GM10266 (cell line): Measurements from ENCODE around the gene COL4A1.

Source experiments
- DNase-seq: peaks from one replicate; pipeline ENCODE4 v3.0.0; 2012; ENCODE audit errors: extremely low spot score
- TF ChIP-seq, protein P1 (sequence below): IDR thresholded peaks from 2 replicates; pipeline ENCODE4 v1.5.1; 2012; ENCODE audit warnings: mild to moderate bottlenecking, low read depth; ENCODE audit not compliant: control insufficient read depth, insufficient read depth; ENCODE audit errors: missing control alignments

The COL4A1 gene

DNA sequence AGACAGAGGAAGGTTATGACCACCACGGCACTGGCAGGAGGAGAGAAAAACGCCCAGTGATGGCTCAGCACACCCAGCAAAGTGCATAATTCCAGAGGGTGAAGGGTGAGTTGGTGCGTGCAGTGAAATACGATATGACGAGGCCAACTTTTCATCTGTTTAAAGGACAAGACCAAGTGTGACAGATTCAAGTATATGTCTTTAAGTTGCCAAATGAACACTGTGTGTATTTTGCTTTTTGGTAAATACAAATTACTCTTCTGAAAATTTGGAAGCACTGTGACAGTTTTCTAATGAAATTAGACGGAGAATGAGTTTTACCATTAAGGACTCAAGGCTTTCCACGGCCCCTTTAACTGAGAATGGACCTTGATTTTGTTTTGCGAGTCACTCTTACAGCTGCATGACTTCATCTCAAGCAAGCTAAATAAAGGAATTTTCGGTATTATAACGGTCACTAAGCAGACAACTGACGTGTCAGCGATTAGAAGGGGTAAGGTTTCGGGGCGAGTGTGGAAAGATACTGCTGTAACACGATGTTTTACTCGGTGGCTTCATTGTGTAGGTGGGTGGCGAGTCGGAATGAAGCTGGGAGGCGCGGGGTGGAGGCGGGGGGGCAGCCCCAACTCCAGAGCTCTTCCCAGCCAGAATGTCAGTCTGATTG is 23.0 kb upstream of the COL4A1 start:
- no peak for DNase-seq
- TF ChIP-seq, protein P1, sequence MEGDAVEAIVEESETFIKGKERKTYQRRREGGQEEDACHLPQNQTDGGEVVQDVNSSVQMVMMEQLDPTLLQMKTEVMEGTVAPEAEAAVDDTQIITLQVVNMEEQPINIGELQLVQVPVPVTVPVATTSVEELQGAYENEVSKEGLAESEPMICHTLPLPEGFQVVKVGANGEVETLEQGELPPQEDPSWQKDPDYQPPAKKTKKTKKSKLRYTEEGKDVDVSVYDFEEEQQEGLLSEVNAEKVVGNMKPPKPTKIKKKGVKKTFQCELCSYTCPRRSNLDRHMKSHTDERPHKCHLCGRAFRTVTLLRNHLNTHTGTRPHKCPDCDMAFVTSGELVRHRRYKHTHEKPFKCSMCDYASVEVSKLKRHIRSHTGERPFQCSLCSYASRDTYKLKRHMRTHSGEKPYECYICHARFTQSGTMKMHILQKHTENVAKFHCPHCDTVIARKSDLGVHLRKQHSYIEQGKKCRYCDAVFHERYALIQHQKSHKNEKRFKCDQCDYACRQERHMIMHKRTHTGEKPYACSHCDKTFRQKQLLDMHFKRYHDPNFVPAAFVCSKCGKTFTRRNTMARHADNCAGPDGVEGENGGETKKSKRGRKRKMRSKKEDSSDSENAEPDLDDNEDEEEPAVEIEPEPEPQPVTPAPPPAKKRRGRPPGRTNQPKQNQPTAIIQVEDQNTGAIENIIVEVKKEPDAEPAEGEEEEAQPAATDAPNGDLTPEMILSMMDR, result no peak

DNA sequence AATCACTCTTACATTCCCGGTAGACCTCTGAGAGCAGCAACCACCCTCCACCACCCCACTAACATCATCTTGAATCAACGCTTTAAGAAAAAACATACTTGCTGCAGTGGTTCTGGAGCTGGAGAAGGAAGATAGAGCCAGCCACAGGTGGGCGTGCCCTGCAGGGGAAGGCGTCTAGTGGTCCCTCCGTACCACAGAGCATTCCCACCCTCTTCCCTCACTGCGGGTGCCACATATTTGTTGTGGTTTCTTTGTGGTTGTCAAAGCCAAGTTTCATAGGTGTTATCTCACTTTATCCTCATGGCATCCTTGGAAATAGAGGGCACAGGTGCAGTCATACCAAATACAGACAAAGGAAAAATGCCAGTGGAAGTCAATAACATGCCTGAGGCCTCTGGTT is 22.3 kb upstream of the COL4A1 start:
- TF ChIP-seq, protein P1, result no peak
- DNase-seq, result no peak

DNA sequence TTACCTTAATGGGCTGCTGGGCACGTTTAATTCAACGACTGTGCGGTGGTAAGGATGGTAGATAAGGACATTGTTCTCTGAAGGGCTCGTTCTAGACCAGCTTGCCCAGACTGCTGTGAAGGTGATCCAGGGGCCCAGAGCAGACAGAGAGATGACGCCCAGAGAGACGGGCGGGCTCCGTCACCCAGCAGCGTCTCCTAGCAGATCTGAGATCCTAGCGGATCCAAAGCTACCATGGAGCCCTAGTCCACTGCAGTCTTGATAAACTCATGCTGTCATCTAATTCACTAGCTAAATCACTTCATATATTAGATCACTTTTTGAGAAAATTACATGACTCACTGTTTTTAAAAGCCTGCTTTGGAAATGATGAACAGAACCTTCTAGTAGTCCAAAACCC is 21.6 kb upstream of the COL4A1 start:
- DNase-seq, result no peak
- TF ChIP-seq, protein P1, result no peak

DNA sequence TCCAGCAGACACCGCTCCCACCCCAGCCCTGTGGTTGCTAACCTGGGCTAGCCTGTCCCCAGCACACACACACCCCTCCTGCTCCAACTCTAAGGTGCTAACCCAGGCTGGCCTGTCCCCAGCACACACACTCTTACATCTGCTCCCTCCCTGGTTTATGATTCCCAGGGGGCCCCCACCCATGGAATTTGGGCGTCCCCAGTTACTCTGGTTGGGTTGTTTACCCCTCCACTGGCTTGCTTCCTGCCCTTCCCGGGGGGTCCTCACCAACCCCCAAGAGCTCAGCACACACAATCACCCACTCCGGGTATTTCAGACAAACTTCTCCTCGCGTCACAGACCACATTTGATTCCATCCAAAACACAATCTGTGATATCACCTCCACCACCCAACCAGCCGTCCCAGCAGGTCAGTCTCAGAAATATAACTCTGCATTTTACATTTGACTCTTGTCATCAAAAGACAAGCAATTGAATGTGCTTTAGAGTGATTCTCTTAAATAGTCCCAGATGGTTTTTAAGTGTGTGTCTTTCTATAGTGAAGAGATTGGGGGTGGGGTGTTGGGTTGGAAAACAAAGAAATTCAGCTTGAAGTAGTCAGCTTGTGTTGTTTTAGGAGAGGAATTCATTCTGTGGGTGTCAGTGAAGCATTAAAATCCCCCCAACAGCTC is 20.2 kb upstream of the COL4A1 start:
- TF ChIP-seq, protein P1, result no peak
- DNase-seq, result no peak

DNA sequence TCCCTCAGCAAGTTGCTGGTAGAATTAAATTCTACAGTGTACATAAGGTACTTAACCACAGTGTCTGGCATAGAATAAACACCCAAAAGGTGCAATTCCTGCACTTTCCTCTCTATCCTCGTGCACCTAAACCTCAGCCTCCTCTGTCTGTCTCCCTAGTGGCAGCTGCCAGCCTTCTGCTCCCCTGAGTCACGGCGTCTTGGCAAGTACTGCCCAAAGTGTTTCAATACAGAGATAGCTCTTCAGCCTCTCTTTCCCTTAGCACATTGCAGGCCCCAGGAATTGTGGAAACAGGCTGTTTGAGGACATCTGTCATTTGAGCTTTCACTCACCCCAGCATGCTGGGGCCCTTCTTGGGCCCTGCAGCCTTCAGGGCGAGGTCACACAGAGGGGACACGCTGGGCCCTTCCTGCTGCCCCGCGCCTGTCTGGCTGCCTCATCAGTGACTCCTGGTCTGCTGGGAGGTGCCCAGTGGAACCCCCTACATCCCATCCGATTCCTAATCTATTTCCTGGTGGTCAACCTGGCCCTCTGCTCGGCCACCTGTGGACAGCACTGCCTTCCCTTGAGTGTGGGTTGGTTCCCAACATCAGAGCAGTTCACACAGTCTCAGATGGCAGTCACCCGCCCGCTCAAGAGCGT is 19.4 kb upstream of the COL4A1 start:
- no peak for DNase-seq
- TF ChIP-seq, protein P1, result no peak

DNA sequence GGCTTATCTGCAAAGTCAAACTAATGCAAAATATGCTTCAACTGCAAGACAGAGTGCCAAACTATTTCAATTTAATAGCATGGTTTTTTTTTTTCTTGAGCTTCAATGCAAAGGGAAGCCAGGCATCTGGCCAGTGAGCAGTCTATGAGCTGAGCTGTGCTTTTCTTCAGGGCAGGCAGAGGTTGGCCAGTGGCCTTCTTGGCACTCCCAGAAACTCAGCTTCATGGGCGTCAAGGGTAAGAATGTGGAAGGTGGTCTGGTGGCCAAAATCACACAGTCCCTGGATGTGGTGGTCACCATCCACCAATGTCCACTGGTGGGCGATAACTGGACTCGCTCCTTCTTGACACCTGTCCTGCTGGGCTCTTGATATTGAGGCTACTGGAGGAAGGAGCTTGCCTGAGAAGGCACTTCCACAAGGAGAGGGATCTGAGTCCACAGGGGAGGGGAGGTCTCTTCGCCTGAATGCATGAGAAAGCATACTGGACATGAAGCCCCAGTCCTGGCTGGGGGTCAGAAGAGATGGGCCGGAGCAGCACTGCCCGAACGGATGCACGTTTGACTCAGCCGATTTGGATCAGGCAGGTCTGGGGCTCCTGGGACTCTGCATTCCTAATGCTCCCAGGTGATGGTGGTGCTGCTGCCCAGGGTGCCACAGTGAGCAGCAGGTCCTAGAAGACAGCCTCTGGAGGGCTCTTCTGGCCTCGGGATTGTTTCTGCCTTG is 17.2 kb upstream of the COL4A1 start:
- TF ChIP-seq, protein P1, result no peak
- no peak for DNase-seq
